Stimulated activated CD8-positive, alpha-beta memory T cell treated with anti-CD3 and anti-CD28 coated beads, Interleukin-2, amount 100 ng/mL, for 1 hour (primary cell): Measurements from ENCODE around the gene PLXNA4.
A peak's percentile ranks its signal among the peaks of the same experiment; 100 is the strongest.

Experiments
- DNase-seq, 2 donors: peaks; one replicate each; pipeline ENCODE4 v3.0.0-alpha.2; 2020; ENCODE audit warnings: low read depth in 2 of 2

PLXNA4 gene

DNA sequence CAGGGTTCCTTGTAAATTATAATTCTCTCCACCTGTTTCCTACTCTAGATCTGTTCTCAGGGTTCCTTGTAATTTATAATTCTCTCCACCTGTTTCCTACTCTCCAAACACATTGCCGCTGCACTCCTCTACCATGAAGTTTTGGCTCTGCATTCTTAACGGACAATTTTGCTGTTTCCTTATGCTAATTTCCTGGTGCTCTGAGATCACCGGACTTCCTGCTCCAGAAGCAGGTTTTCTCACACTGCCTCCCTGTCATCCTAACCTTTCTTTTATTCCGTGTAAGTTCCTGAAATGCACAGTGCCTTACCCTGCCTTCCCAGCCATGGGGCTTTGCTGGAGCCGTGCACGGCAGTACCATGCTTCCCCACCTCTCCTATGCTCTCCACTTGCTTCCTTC is 256.8 kb downstream of the PLXNA4 start:
- DNase-seq, result no peak

GRCh38 chr7:132318352-132319318 is 257.6 kb downstream of the PLXNA4 start:
- DNase-seq, result peak; percentile 51 to 56

GRCh38 chr7:132317701-132318351 is 258.4 kb downstream of the PLXNA4 start:
- no peak for DNase-seq

- DNase-seq, result no peak
Measured at GRCh38 chr7:132312531-132313055, 263.7 kb downstream of the PLXNA4 start.

GRCh38 chr7:132311733-132312132 is 264.5 kb downstream of the PLXNA4 start:
- no peak for DNase-seq

GRCh38 chr7:132309102-132309805 is 267.0 kb downstream of the PLXNA4 start:
- DNase-seq, result no peak

DNA sequence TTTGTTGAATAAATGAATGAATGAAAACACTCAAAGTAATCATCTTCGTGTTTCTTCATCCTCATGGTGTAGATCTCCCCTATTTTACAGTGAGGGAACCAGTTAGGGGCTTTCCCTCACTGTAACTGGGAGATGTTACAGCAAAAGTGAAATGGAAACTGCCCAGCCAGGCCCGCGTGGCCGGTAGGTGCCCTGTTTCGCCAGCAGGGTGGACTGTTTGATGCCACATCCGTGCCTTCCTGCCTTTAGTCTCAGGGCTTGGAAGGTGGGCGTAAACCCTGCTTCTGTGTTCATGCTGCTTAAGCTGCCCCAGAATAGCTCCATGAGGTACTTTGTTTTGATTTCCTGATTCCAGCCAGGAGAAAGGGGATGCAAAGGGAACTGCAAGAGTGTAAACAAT is 268.8 kb downstream of the PLXNA4 start:
- DNase-seq, result no peak

DNA sequence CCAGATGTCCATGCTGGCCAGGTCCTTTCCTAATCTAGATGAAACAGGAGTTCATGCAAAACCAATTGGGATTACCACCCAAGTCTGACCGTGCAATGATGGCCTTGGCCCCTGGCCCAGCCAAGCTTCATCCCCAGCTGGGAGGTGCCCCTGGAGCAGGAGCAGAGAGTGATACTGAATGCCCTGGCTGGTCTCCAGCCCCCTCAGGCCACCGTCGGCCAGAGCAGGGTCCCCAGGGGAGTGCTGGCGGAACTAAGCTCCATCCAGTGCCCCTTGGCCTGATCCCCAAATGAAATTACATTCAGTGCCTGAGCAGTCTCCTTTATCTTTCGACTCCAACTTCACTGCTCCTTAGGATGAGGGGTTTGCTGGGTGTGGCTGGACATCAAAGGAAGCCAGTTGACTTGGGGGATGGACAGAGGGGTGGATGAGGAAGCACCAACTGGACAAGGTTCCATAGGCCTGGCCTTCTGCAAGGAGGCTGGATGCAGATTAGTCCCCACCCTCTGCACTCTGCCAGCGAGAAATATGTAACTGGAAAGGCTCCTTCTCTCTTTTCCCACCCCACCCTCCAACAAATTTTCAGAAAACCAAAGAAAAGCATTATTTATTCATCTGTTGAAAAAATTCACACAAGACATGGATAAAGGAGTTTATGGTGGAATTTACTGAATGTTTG is 275.5 kb downstream of the PLXNA4 start:
- no peak for DNase-seq

- no peak for DNase-seq
Measured at GRCh38 chr7:132298790-132299189, 277.5 kb downstream of the PLXNA4 start.

DNA sequence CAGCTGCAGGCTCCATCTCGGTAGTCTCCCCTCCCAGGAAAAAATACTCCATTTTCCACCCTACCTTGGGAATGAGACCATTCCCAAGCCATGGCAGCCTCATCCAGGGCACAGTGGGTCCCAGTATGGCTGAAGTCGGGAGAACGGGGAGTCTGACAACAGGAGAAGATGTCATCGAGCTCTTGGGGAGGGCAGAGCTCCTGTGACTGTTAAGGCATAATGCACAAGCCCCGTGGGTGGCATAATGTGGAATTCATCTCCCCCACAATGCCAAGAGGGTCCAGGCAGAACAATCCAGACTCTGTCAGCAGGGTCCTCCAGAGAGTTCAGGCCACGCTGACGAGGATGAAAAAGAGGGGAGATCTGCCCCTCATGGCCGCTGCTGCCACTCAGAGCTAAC is 279.4 kb downstream of the PLXNA4 start:
- DNase-seq, result no peak

GRCh38 chr7:132295175-132295574 is 281.1 kb downstream of the PLXNA4 start:
- no peak for DNase-seq

DNA sequence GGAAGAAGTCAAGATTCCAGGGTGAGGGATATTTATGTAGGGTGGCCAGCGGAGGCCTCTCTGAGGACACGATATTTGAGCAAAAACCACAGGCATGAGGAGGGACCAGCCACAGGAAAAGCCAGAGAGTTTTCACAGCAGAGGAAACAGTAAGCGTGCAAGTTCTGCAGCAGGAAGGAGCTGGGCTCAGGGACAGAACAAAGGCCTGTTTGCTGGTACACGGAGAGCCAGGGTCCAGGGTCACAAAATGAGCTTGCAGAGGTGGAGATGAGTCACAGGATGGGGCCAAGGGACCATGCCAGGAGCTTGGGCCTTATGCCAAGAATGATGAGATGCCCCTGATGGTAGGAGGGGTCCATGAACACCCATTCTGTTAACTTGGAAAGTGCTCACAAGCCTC is 283.5 kb downstream of the PLXNA4 start:
- DNase-seq, result no peak

- DNase-seq, result no peak
Measured at GRCh38 chr7:132291481-132291880, 284.8 kb downstream of the PLXNA4 start.

GRCh38 chr7:132290021-132290420 is 286.2 kb downstream of the PLXNA4 start:
- no peak for DNase-seq

DNA sequence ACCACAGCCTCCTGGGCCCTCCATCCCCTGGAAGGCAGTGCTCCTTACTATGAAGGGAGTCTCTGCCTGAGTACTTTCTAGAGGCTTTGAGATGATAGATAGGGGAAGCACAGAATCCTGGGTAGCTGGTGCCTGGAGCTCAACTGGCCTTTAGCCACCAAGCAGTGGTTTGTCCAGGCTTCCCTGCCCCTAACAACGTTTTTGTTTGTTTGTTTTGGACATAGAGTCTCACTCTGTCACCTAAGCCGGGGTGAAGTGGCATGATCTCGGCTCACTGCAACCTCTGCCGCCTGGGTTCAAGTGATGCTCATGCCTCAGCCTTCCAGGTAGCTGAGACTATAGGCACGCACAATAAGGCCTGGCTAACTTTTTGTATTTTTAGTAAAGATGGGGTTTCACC is 289.4 kb downstream of the PLXNA4 start:
- no peak for DNase-seq

GRCh38 chr7:132280335-132280734 is 295.9 kb downstream of the PLXNA4 start:
- DNase-seq, result no peak

DNA sequence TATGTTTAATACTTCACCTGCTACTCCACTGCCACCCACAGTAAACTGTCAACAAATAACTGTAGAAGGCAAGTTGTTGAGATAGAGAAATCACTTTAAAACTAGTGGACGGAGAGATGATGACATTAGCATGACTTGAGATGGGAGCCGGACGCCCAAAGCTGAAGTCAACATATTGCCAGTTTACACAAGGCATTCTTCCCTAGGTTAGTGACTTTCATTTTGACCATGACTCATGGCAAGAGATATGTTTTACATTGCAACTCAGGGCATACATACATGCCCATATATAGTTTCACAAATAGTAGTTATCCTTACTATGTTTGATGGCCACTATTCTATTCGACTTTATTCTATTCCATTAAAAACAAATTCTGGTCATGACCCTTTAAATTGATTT is 296.6 kb downstream of the PLXNA4 start:
- DNase-seq, result no peak

DNA sequence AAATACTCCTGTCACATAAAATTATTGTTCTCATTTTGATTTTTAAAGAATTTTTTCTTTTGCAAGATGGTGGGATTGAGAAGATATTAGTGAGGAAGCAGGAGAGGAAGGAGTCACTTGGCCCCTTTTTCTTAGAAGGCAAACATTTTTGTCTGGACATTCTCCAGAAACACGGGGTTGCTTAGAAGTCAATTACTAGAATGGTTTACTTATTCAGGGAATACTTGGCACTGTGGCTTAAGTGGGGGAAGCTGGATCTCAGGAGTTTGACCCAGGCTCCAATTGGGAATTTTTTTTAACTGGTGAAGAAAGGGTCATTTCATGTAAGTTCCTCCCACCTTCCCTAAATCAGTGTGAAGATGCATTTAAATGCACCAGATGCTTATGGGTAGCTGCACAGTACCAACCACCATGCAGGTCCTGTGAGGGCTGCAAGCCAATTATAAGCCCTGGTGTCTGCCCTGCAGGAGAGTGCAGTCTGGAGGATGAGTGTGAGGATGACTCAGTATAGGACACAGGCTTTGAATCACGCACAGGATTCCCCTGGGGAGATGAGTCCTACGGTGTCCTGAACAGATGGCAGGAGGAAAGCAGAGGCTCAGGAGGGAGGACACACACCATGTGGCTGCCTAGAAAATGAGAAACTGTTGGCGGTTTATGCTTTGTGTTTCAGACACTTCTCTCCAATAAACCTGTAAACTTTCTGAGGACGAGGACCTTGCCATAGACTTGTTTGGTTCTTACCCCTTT is 299.1 kb downstream of the PLXNA4 start:
- DNase-seq, result no peak

DNA sequence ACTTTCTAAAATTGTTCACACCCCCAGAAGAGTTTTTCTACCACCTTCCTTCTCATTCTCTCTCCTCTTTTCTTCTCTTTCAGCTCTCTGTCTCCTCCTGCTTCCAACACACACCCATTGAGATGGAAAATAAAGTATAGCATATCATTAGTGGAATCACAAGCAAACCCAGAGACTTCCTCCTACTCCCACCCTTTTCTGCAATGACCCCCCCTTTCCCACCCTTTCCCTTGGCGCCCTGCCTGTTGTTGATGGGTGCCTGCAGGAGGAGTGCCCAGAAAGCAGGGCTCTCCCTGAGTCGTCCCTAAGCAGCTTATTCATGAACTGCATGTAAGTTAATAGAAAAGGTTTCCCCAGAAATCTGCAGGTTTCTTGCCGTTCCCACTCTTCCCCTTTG is 300.0 kb downstream of the PLXNA4 start:
- DNase-seq, result no peak

GRCh38 chr7:132275416-132276233 is 300.6 kb downstream of the PLXNA4 start:
- DNase-seq, result no peak
